Bronchial epithelial cell (primary cell): ENCODE data around the gene YY1. TPM values are rescaled to one million over a fixed set of nuclear protein-coding genes. Genes with fewer than 3 reads are reported as not detected.
"Not testable (repeated sequence)": the region's sequence is repeated elsewhere in the genome, so short reads cannot be mapped to it uniquely, and the experiment has no call there.

ENCODE experiments used
- DNase-seq: peaks from one replicate; pipeline ENCODE4 v3.0.0-alpha.2; 2010; ENCODE audit warnings: low read depth
- FAIRE-seq: peaks from 2 replicates; lab custom pipeline; 2011; peaks lifted over from hg19 to GRCh38; lab: Jason Lieb, UNC
- H3K27me3 ChIP-seq: 2 replicates; pipeline ENCODE4 v1.5.1; 2011; ENCODE audit warnings: low read length; ENCODE audit not compliant: control insufficient read depth, insufficient read depth
- H3K36me3 ChIP-seq: 2 replicates; pipeline ENCODE4 v1.5.1; 2011; ENCODE audit warnings: low read length; ENCODE audit not compliant: control insufficient read depth, insufficient read depth
- H3K4me3 ChIP-seq: 2 replicates; pipeline ENCODE4 v1.5.1; 2011; ENCODE audit warnings: mild to moderate bottlenecking, low read depth, low read length, control low read depth
- total RNA-seq: library from RNA; depleted of rRNA; stranded (reverse); fragments of >200 nt; gene quantifications from 2 replicates; pipeline ENCODE4 v1.2.1, GENCODE V29; 2014
- TF ChIP-seq, protein P1 (sequence below): IDR thresholded peaks from 2 replicates; pipeline ENCODE4 v1.5.1; 2011; ENCODE audit warnings: mild to moderate bottlenecking, moderate library complexity, low read length, control low read depth, inconsistent platforms; ENCODE audit not compliant: insufficient read depth, severe bottlenecking

YY1 gene
- total RNA-seq, 1 donor from 2014 or later: 50.5 TPM

DNA sequence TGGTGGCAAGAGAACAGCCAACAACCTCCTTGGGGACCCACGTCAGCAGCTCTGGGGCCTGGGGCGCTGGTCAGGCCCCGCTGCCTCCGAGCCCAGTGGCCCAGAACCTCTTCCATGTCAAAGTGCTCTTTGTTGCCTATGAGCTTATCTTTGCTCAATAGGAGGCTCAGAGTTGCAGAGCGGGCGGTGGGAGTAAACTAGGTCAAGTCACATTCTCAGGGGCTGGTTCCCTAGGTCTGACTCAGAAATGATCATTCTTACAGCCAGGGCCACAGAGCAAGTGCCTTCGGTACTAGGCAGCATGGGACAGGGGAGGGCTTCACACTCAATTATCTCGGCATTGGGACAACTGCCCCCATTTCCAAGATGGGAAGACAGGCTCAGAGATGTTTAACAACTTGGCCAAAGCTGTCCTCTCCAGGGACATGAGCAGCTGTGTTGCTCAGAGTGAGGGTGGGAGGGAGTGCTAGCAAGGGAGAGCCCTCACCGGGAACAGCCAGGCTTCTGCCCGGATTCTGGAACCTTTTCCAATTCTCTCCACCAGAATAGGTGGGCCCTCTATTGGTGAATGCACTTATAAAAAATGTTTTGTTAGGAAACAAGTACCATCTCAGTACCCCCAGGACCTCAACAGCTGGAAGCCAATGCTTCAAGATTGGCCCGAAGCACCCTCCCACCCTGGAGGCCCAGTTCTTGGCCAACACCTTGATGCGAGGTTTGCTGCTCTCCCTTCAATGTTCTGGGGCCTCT lies 55.4 kb downstream of the YY1 start:
- TF ChIP-seq, protein P1, sequence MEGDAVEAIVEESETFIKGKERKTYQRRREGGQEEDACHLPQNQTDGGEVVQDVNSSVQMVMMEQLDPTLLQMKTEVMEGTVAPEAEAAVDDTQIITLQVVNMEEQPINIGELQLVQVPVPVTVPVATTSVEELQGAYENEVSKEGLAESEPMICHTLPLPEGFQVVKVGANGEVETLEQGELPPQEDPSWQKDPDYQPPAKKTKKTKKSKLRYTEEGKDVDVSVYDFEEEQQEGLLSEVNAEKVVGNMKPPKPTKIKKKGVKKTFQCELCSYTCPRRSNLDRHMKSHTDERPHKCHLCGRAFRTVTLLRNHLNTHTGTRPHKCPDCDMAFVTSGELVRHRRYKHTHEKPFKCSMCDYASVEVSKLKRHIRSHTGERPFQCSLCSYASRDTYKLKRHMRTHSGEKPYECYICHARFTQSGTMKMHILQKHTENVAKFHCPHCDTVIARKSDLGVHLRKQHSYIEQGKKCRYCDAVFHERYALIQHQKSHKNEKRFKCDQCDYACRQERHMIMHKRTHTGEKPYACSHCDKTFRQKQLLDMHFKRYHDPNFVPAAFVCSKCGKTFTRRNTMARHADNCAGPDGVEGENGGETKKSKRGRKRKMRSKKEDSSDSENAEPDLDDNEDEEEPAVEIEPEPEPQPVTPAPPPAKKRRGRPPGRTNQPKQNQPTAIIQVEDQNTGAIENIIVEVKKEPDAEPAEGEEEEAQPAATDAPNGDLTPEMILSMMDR: no peak

DNA sequence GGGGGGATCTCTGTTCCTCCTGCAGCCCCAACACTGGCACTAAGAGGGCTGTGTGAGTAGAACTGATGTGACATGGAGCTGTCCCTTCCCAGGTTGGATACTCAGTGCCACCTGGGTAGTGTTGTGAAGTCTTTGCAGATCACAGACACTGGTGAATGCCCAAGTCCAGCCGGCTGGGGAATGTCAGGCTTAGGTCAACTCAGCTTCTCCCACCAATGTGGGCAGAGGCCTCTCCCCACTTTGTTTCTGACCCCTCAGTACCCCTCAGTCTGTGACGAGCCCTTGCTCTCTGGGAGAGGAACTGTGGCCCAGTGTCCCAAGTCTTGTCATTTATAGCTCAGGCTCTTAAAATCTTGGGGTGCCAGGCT lies 56.0 kb downstream of the YY1 start:
- TF ChIP-seq, protein P1: no peak
- no peak for DNase-seq
- Histone ChIP-seq H3K36me3 (peaks cover 4% of the 10 kb centered on the region), H3K27me3 (no peaks in the 10 kb centered on the region), H3K4me3 (no peak overlapping the region)
- FAIRE-seq: peak; percentile 70

More for the DNA sequence above, 55.4 kb downstream of the YY1 start:
- FAIRE-seq (no peak), DNase-seq (no peak)
- H3K4me3 ChIP-seq: no peak overlapping the region
- no peaks in the 10 kb centered on the region for H3K27me3 ChIP-seq
- peaks cover 4% of the 10 kb centered on the region for H3K36me3 ChIP-seq

DNA sequence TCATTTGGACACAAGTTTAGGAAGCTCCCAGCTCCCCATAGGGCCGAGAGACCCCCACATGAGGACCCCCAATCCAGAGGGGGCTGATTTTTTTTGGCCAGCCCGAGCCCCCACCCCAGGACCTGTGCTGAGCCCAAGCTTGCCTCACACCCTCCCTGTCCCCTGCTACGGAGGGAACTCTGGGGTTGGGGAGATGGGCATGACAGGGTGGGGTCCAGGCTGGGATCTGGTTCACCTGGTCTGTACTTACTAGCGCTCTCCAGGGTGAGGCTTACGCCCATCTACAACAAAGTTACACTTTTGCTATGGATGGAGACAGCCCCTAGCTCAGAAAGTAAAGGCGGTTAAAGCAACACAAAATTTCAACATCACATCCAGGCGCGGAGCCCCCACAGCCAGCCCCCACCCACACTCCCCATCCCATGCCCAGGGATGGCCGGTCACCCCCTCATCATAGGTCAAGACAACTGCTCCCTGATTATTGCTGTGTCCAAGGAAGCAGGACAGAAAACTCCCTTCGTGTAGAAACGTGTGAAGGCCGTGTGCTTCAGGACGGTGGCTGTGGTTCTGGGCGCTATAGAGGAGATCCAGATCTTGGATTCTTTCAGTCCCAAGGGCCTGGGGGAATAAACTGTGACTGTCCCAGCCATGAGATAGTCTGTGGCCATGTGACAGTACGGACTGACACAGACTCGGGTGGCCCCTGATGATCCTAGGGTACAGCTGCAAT lies 56.6 kb downstream of the YY1 start:
- peaks cover 4% of the 10 kb centered on the region for H3K36me3 ChIP-seq
- TF ChIP-seq, protein P1: no peak
- DNase-seq: no peak
- H3K27me3 ChIP-seq: no peaks in the 10 kb centered on the region
- H3K4me3 ChIP-seq: no peak overlapping the region
- no peak for FAIRE-seq

DNA sequence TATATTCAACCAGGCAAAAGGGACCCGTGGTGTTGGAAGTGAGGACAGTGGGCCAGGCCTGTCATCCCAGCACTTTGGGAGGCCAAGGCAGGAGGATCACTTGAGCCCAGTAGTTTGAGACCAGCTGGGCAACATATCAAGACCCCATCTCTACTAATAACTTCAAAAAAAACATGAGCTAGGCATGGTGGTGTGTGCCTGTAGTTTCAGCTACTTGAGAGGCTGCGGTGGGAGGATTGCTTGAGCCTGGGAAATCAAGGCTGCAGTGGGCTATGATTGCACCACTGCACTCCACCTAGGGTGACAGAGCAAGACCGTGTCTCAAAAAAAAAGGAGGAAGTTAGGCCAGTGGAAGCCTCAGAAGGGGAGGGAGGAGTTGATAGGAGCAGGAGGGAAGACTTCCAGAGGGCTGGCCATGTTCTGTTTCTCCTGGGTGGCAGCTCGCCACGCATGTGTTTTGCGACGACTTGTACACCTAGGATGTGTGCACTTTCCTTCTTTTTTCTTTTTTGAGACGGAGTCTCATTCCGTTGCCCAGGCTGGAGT lies 57.2 kb downstream of the YY1 start:
- Histone ChIP-seq H3K4me3 (no peak overlapping the region), H3K27me3 (no peaks in the 10 kb centered on the region), H3K36me3 (peaks cover 4% of the 10 kb centered on the region)
- TF ChIP-seq, protein P1: no peak
- FAIRE-seq: no peak
- no peak for DNase-seq

DNA sequence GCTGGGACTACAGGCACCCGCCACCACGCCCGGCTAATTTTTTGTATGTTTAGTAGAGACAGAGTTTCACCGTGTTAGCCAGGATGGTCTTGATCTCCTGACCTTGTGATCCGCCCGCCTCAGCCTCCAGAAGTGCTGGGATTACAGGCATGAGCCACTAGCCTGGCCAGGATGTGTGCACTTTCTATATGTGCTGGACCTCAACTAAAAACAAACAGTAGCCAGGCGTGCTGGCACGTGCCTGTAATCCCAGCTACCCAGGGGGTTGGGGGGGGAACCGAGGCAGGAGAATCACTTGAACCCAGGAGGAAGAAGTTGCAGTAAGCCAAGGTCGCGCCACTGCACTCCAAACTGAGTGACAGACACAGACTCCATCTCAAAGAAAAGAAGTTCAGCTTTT lies 57.8 kb downstream of the YY1 start:
- DNase-seq, H3K36me3 ChIP-seq, H3K4me3 ChIP-seq, FAIRE-seq, H3K27me3 ChIP-seq: not testable (repeated sequence)
